CD4-positive, alpha-beta T cell treated with Interleukin-6 at 100 ng/mL for 8 hours (primary cell): ENCODE results near the gene PSAP.

Experiments used
- DNase-seq: peaks from one replicate; pipeline ENCODE4 v3.0.0-alpha.2; 2020; ENCODE audit warnings: mixed read lengths, low spot score

PSAP gene

DNA sequence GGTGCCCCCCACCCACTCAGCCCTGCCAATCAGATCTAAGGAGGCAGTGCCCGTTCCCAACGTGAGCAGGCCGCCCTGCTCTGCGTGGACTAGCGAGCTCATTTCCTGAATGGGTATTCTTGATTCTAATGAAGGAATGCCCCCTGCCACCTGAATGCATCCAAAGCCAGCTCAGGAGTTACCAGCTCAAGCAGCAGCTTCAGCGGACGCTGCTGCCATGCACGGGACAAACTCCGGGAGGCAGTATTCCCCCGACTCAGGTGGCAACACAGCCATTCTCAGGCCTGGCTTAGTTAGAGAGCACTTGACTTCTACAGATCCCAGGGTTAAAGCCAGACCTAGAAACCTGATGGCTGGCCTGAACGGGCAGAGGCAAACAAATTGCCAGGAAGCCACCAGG is 25.8 kb downstream of the PSAP start:
- no peak for DNase-seq

GRCh38 chr10:71824333-71824732 is 26.7 kb downstream of the PSAP start:
- no peak for DNase-seq

- no peak for DNase-seq
Observed at GRCh38 chr10:71823356-71823755, 27.7 kb downstream of the PSAP start.

- no peak for DNase-seq
Observed at GRCh38 chr10:71821909-71822763, 28.9 kb downstream of the PSAP start.

DNA sequence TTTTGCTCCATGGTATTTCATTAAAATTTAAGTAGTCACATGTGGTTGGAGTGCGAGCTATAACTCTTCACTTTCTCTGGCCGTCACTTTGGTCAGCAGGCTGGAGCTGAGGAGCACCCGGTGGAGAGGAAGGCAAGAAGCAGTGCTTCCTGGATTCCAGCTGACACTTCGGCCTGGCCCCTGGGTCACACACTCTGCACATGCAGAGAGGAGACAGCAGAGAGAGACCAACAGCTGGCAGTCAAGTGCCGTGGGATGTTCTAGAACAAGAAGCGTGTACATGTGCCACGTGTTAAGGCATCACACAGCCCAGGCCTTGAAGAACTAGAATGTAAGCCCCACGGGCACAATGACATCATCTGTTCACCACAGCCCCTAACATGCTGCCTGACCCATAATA is 30.1 kb downstream of the PSAP start:
- no peak for DNase-seq

DNA sequence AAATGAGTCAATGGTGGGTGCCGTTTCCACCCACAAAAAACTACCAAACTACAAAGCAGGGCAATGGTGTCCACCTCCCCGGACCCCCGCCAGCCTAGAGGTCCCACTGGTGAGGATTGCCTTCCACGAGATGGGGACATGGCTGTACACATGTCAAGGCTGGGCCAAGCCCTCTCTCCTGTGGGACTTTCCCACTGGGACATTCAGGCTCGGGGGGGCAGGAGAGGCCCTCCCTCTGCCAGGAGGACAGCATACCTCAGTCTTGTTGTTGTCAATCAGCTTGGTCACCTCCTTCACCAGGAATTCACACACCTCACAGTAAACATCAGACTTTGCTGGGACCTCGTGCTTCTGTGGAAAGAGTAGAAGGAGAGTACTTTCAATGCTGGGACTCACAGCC is 31.1 kb downstream of the PSAP start:
- no peak for DNase-seq

DNA sequence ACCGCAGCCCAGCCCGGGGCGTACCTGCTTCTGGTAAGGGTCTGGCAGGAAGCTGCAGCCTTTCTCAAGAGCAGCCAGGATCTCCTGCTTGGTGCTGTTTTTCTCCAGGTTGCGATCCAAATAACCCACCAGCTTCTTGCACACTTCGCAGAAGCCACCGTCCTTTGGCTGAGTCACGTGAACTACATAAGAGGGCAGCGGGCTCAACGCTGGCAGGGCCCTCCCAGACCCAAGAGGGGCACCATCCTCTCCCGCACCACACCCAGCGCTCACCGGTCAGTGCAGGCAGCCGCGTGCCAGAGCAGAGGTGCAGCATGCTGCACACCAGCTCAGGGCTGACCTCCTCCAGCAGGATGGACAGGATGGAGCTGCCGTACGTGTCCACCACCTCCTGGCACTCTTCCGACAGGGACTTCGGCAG is 31.6 kb downstream of the PSAP start:
- DNase-seq: no peak

DNA sequence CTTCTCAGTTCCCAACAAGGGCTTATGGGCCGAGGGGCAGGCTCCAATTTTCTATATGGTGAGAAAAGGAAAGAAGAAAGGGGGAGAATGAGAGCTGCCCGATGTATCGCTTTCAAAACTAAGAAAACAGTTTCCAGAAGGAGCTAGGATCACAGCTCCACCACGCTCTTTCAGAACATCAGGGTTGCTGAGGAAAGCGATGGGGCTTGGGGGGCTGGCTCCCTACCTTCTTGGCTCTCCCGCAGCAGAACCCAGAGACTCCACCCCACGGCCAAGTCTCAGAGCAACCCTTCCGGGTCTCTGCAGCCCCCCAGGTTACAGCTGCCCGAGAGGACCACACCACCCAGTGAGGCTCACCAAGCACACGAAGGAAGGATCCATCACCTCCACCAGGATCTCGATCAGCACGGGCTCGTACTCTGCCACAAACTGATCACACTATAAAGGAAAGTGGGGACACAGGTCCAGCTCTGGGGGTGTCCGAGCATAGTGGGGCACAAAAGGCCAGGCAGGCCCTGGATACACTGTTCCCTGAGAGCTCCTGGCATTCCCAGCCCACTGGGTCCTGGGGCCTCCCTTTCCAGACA is 32.3 kb downstream of the PSAP start:
- no peak for DNase-seq

DNA sequence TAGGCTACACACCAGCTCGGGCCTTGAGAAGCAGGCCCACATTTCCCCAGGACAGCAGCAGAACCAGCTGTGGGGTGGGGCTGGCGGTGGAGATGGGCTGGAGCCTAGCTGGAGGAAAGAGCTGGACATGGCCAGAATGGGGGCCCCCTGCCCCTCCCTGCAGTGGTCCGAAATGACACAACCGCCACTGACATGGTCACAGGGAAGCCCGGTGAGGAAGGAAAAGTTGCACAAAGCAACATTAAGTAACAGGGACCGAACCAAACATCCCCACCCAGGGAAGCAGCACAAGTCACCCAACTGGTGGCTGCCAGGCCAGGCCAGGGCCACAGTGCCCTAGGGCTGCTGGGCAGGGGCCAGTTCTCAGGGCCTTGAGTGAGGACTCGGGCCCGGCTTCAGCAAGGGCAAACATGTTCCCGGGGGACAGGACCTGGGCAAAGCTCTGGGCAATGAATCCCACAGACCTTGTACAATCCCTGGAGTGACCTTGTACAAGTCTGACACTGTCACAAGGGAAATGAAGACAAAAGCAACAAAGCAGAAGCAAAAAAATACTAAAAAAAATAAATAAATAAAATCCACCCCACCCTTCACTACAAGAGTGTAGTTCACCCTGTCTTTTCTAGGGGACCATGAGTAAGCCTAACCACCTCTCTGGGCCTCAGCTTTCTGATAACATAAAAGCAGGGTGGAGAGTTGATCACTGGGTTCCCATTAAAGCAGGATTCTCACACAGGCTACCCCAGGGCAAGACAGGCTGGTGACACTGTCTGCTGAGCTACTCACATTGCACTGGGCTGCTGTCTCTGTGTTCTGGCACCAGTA is 33.0 kb downstream of the PSAP start:
- no peak for DNase-seq

- DNase-seq: no peak
Observed at GRCh38 chr10:71816936-71817618, 34.0 kb downstream of the PSAP start.

- DNase-seq: no peak
Observed at GRCh38 chr10:71816421-71816851, 34.6 kb downstream of the PSAP start.

GRCh38 chr10:71815515-71816130 is 35.4 kb downstream of the PSAP start:
- DNase-seq: no peak

DNA sequence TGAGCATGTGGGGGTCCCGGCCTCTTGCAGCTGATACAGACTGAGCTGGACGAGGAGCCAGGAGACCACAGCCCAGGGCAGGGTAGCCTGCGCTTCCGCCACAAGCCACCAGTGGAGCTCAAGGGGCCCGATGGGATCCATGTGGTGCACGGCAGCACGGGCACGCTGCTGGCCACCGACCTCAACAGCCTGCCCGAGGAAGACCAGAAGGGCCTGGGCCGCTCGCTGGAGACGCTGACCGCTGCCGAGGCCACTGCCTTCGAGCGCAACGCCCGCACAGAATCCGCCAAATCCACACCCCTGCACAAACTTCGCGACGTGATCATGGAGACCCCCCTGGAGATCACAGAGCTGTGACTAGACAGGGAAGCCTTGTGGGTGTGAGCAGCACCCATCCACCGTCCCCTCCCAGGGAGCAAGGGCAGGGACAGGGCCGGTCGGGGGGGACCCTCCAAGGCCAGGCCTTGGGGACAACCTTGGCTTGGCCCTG is 36.1 kb downstream of the PSAP start:
- no peak for DNase-seq

DNA sequence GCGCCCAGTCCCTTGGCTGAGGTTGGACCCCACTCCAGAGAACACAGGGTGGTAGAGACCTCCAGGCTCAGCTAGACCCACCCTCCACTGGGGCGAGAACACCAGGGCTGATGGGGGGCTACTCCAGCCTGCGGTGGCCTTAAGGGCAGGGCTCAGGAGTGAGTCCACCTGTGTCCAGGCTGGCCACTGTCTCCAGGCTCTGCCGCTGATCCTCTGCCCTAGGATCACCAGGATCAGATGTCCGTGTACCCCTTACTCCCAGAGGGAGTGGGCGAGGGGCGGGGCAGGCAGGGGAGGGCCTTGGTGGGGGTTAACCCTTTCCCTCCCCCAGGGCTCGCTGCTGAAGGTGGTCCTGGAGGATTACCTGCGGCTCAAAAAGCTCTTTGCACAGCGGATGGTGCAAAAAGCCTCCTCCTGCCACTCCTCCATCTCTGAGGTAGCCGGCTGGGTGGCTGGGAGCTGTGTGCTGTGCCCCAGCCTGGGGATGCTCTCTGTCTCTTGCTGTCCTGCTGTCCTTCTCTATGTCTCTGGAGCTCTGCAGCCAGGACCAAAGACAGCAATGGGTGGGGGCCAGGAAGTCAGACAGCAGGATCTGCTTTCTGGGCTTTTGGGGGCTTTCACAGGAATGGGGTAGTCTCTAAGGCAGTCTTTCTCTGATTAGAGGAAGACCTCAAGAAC is 38.0 kb downstream of the PSAP start:
- DNase-seq: no peak

DNA sequence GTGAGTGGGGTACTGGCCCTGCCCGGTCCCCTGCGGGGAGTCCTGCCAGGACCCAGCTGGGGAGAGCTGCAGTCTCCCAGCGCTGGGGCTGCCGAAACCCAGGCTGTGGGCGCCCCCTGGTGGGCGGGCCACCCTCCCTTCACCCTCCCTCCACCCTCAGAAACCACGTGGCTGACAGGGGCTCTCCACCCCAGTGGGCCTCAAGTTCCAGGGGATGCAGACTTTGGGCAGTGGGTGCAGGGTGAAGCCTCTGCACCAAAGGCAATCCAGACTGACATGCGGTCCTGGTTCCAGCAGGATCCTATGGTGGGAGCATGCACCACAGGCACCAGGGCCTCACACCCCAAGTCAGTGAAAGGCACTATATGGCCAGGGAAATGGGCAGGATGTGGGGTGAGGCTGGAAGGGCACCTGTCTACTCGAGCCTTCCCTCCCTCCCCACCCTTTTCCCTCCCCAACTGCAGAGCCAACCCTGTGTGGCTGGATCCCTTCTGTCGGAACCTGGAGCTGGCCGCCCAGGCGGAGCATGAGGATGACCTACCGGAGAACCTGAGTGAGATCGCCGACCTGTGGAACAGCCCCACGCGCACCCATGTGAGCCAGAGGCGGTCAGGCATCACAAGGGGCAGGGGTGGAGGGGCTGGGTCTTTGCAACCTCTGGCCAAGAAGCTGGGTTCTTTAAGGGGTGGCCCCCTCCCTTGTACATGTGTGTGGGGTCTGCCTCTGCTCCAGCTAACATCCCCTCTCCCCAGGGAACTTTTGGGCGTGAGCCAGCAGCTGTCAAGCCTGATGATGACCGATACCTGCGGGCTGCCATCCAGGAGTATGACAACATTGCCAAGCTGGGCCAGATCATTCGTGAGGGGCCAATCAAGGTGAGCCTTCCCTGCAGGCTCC is 38.8 kb downstream of the PSAP start:
- peak; percentile 77 for DNase-seq

GRCh38 chr10:71811351-71811750 is 39.7 kb downstream of the PSAP start:
- no peak for DNase-seq

DNA sequence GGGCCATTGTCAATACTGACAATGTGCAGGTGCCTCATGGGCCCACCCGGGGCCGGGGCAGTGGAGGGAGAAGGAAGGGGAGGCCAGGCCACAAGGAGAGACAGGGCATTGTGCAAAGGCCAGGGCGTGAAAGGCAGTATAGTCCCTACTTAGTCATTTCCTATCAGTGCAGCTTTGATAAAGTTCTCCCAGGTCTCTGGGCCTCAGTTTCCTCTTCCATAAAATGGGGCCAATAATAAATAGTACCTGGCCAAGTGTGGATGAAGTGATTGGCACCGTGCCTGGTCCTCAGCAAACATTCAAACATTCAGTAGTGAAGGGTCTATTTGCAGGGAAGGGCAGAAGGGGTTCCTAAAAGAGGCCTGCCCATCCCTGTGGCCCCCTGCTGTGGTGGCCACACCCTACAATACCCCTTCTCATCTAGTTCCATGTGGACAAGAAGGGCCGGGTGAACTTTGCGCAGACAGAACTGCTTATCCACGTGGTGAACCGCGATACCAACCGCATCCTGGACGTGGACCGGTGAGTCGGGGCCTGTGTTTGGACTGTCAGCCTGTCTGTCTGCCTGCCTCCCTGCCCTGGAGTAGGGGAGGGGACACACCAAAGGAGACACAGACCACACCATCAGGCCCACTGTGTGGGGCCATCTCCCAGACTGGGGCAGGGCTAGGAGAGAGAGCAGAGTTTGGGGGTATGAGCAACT is 40.9 kb downstream of the PSAP start:
- no peak for DNase-seq

DNA sequence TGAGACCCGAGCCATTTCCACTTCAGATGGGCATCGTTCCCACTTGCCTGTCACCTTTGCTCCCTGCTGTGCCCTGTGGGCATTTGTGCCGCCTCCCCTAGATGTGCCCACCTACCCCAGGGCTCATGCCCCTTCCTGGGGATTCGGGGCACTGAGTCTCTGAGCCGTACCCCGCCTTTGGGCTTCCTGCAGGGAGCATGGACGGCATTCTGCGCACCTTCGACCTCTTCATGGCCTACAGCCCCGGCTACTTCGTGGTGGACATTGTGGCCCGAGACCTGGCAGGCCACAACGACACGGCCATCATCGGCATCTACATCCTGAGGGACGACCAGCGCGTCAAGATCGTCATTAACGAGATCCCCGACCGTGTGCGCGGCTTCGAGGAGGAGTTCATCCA is 41.4 kb downstream of the PSAP start:
- DNase-seq: no peak
